PC-9 (cell line): ENCODE data around the gene HAP1. TPM values are rescaled to one million over a fixed set of nuclear protein-coding genes. Genes with fewer than 3 reads are reported as not detected.

ENCODE experiments used
- BruUV-seq: library from RNA; stranded (reverse); fragments of 400-500 nt; replicated peaks from 2 replicates; lab custom pipeline; 2021; lab: Mats Ljungman, UMichigan
- CTCF ChIA-PET: fragments of 300-600 bp; sonication (Branson Sonifier 250); formaldehyde crosslinking; loops from one replicate; lab custom pipeline; 2022; ENCODE audit warnings: antibody characterized with exemption; lab: Charles Lee
- POLR2A ChIA-PET: fragments of 300-600 bp; sonication (Branson Sonifier 250); formaldehyde crosslinking; loops from one replicate; lab custom pipeline; 2022; ENCODE audit warnings: antibody characterized with exemption; ENCODE audit not compliant: unreplicated experiment; lab: Charles Lee
- DNase-seq, 2 experiments: peaks; one replicate each; pipeline versions ENCODE4 v3.0.0 to v3.0.0-alpha.2; 2015 to 2022; ENCODE audit warnings: mixed read lengths in 1 of 2
- H2AFZ ChIP-seq: fragments of 200-600 bp; sonication (generic); 2 replicates; pipeline ENCODE4 v1.8.1; 2017; ENCODE audit warnings: antibody characterized with exemption
- H3F3A ChIP-seq: fragments of 200-600 bp; sonication (generic); 2 replicates; pipeline ENCODE4 v1.8.1; 2017; ENCODE audit warnings: antibody characterized with exemption, mild to moderate bottlenecking, low read depth; ENCODE audit not compliant: insufficient read depth
- H3K27ac ChIP-seq: fragments of 200-600 bp; sonication (generic); 2 replicates; pipeline ENCODE4 v1.6.1; 2016; ENCODE audit warnings: mixed run types
- H3K27me3 ChIP-seq: fragments of 200-600 bp; sonication (generic); 2 replicates; pipeline ENCODE4 v1.6.1; 2016; ENCODE audit warnings: low read depth, mixed run types; ENCODE audit not compliant: insufficient read depth
- H3K36me3 ChIP-seq: fragments of 200-600 bp; sonication (generic); 2 replicates; pipeline ENCODE4 v1.6.1; 2016; ENCODE audit warnings: low read depth, mixed run types
- H3K4me1 ChIP-seq: fragments of 200-600 bp; sonication (generic); replicated peaks from 2 replicates; pipeline ENCODE4 v1.6.1; 2016; ENCODE audit warnings: mixed run types; ENCODE audit not compliant: insufficient read depth
- H3K4me2 ChIP-seq: fragments of 200-600 bp; sonication (generic); 2 replicates; pipeline ENCODE4 v1.6.1; 2017; ENCODE audit warnings: mixed run types
- H3K4me3 ChIP-seq: fragments of 200-600 bp; sonication (generic); 2 replicates; pipeline ENCODE4 v1.6.1; 2016; ENCODE audit warnings: mixed run types
- H3K79me2 ChIP-seq: fragments of 200-600 bp; sonication (generic); 2 replicates; pipeline ENCODE4 v1.6.1; 2017; ENCODE audit warnings: low read depth, mixed run types
- H3K9me2 ChIP-seq: fragments of 200-600 bp; sonication (generic); 2 replicates; pipeline ENCODE4 v1.8.1; 2017; ENCODE audit warnings: mild to moderate bottlenecking; ENCODE audit not compliant: insufficient read depth
- H3K9me3 ChIP-seq: fragments of 200-600 bp; sonication (generic); 2 replicates; pipeline ENCODE4 v1.8.1; 2016; ENCODE audit warnings: low read depth; ENCODE audit not compliant: insufficient read depth
- H4K20me1 ChIP-seq: fragments of 200-600 bp; sonication (generic); 2 replicates; pipeline ENCODE4 v1.8.1; 2017; ENCODE audit not compliant: insufficient read depth
- CTCF ChIP-seq: fragments of 200-600 bp; sonication (generic); conservative IDR thresholded peaks from 2 replicates; pipeline ENCODE4 v1.6.1; 2017; ENCODE audit warnings: mixed run types, antibody characterized with exemption, mild to moderate bottlenecking, moderate library complexity
- EZH2 ChIP-seq: fragments of 200-600 bp; sonication (generic); IDR thresholded peaks from 2 replicates; pipeline ENCODE4 v1.8.0; 2017; ENCODE audit warnings: antibody characterized with exemption, low read depth
- intact Hi-C: fragments of 100-400 bp; cut with micrococcal nuclease; formaldehyde crosslinking; loops from one replicate; pipeline ENCODE4 v1.10.0; 2022; ENCODE audit not compliant: unreplicated experiment
- total RNA-seq: library from RNA; stranded (reverse); gene quantifications from 2 replicates; pipeline ENCODE4 v1.2.3, GENCODE V29; 2021

Gene HAP1
- total RNA-seq, 1 experiment from 2014 or later = 1.1 TPM

GRCh38 chr17:41772218-41772585 is 37.8 kb upstream of the HAP1 start:
- H3K9me2 ChIP-seq = no peaks in the 10 kb centered on the region
- TF ChIP-seq EZH2 (no peak), CTCF (no peak)
- intact Hi-C loops = loop anchor here (1.0 to 2.0 kb wide), 3 partner anchors 29 to 40 kb away; no protein-coding TSS in a partner anchor
- peaks cover 29% of the 10 kb centered on the region for H3F3A ChIP-seq
- H3K4me2 ChIP-seq = peak overlapping the region; percentile 76
- ChIA-PET POLR2A (interaction anchor here (0.5 to 0.8 kb wide), 6 partner anchors 9 to 469 kb away, joined by 3 to 5 read pairs (median 4); no protein-coding TSS in a partner anchor), CTCF (no interaction called here)
- peaks cover 49% of the 10 kb centered on the region for H3K4me1 ChIP-seq
- peak overlapping the region; percentile 93 for H3K27ac ChIP-seq
- H2AFZ ChIP-seq = no peak overlapping the region
- no peaks in the 10 kb centered on the region for H3K9me3 ChIP-seq
- H3K36me3 ChIP-seq = peaks cover 16% of the 10 kb centered on the region
- peaks cover 14% of the 10 kb centered on the region for H4K20me1 ChIP-seq
- H3K27me3 ChIP-seq = no peaks in the 10 kb centered on the region
- BruUV-seq = no TSS peak
- H3K79me2 ChIP-seq = peaks cover 46% of the 10 kb centered on the region
- H3K4me3 ChIP-seq = peak overlapping the region; percentile 23; the same call in 1 of the 2 replicates
- DNase-seq = peak; percentile 87 to 88

- Histone ChIP-seq H3F3A (peaks cover 23% of the 10 kb centered on the region), H3K27me3 (no peaks in the 10 kb centered on the region), H3K4me3 (no peak overlapping the region), H2AFZ (no peak overlapping the region), H3K9me2 (no peaks in the 10 kb centered on the region), H3K79me2 (peaks cover 46% of the 10 kb centered on the region), H3K4me2 (peak overlapping the region; percentile 76), H3K27ac (peak overlapping the region; percentile 93), H4K20me1 (peaks cover 8% of the 10 kb centered on the region), H3K9me3 (no peaks in the 10 kb centered on the region), H3K4me1 (peaks cover 46% of the 10 kb centered on the region), H3K36me3 (peaks cover 16% of the 10 kb centered on the region)
- BruUV-seq = no TSS peak
- no peak for TF ChIP-seq EZH2
- no peak for TF ChIP-seq CTCF
- ChIA-PET POLR2A (interaction anchor here (0.5 to 0.8 kb wide), 6 partner anchors 9 to 468 kb away, joined by 3 to 5 read pairs (median 4); no protein-coding TSS in a partner anchor), CTCF (no interaction called here)
- DNase-seq = no peak
- intact Hi-C loops = loop anchor here (1.0 to 2.0 kb wide), 3 partner anchors 30 to 41 kb away; no protein-coding TSS in a partner anchor
Measured at GRCh38 chr17:41771389-41772206, 37.2 kb upstream of the HAP1 start.

- no peak for DNase-seq
- Histone ChIP-seq H3K27me3 (no peaks in the 10 kb centered on the region), H3K4me2 (no peak overlapping the region), H3K79me2 (peaks cover 34% of the 10 kb centered on the region), H2AFZ (no peak overlapping the region), H3K4me3 (no peak overlapping the region), H3F3A (peaks cover 25% of the 10 kb centered on the region), H3K9me2 (no peaks in the 10 kb centered on the region), H3K9me3 (no peaks in the 10 kb centered on the region), H3K4me1 (peaks cover 34% of the 10 kb centered on the region), H3K36me3 (peaks cover 20% of the 10 kb centered on the region), H3K27ac (no peak overlapping the region), H4K20me1 (peaks cover 6% of the 10 kb centered on the region)
- TF ChIP-seq EZH2 (no peak), CTCF (no peak)
- CTCF ChIA-PET = no interaction called here
- intact Hi-C loops = no loop called here
- no TSS peak for BruUV-seq
- POLR2A ChIA-PET = interaction anchor here (0.6 kb wide), 2 partner anchors 9 to 16 kb away, joined by 3 read pairs; no protein-coding TSS in a partner anchor
Measured at GRCh38 chr17:41769985-41770384, 35.5 kb upstream of the HAP1 start.
